ENCODE measurements around the gene CLASRP.

Gene CLASRP

DNA sequence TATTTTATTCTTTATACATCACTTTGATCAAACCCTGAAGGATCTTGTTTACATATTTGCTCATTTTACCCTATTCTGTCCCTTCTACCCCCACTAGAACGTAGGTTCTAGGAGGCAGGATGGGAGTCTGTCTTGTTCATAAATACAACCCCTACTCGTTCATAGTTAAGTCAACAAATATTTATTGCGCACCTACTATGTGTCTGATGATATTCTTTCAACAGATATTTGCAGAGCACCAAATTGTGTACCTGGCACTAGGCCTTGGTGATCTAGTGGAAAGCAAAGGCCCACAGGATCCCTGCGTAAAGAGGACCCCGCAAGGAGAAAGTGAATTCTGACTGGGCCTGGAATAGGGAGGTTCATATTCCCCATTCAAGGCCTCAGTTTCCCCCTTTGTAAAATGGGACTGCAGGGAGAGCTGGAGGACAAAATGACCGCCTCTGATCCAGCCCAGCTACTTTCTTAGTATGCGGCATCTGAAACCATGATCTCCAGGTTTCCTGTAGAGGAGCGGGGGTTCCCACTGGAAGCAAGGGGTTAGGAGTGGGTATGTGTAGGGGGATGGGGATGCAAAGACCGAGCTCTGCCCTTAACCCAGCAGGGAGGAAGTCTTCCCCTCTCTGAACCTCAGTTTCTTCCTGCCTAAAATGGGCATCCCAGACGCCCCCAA lies 39.7 kb downstream of the CLASRP start:
- H3K4me3 Mint-ChIP-seq = peak overlapping the region; percentile 95
- peak overlapping the region; percentile 88 for H3K27ac Mint-ChIP-seq
- peaks cover 22% of the 10 kb centered on the region for H3K36me3 Mint-ChIP-seq (ENCODE audit: low read depth)
- H3K4me1 Mint-ChIP-seq = peaks cover 52% of the 10 kb centered on the region
- ATAC-seq (no peak), DNase-seq (no peak)
- no peaks in the 10 kb centered on the region for H3K27me3 Mint-ChIP-seq
- H3K9me3 Mint-ChIP-seq = no peaks in the 10 kb centered on the region

DNA sequence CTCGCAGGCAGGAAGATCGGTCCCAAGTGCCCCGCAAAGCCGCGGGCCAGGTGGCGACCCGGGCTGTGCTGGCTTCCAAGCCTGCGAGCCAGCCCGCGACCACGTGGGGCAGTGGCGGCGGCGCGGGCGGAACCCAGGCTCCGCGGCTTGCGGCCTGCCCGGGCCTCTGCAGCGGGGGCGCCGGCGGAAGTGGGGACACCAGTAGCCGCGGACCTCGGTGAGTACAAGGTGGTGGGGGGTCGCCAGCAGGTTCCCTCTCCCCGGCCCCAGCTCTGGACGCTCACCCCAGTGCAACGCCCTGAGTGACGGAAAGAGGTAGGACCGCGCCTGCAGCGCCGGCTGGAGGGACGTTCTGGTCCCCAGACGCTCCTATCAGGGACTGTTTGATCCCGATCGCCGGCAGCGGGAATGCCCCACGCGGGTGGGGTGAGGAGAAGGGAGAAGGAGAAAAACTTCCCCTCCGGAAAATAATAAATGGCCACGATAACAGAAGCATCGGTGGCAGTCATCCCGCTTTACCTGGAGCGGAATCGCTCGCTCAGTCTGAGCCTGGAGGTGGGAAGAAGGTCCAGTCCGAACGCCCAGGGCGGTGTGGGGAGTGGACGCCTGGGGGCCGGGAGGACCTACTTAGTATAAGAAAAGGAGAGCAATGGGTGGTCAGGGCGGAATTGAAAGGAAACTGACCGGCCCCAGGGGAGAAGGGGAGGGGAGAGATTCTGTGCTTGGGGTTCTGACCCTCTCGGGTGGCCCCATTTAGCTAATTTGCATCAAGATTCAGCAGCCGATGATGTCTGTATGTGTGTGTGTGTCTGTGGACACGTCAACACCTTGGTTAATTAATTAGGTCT lies 40.4 kb downstream of the CLASRP start, which contains the start of gene GEMIN7:
Gene GEMIN7 (plus strand): TSS at position 198 of the 848 bp plus-strand sequence. CDS start 10,855 bp downstream, outside the sequence.
- Mint-ChIP-seq H3K9me3 (no peaks in the 10 kb centered on the region), H3K36me3 (ENCODE audit: low read depth) (peaks cover 22% of the 10 kb centered on the region), H3K4me3 (peak within 1 kb of the TSS; percentile 95), H3K4me1 (peaks cover 52% of the 10 kb centered on the region), H3K27ac (peak within 1 kb of the TSS; percentile 88), H3K27me3 (no peaks in the 10 kb centered on the region)
- ATAC-seq (peak; percentile 66), DNase-seq (peak; percentile 87)

DNA sequence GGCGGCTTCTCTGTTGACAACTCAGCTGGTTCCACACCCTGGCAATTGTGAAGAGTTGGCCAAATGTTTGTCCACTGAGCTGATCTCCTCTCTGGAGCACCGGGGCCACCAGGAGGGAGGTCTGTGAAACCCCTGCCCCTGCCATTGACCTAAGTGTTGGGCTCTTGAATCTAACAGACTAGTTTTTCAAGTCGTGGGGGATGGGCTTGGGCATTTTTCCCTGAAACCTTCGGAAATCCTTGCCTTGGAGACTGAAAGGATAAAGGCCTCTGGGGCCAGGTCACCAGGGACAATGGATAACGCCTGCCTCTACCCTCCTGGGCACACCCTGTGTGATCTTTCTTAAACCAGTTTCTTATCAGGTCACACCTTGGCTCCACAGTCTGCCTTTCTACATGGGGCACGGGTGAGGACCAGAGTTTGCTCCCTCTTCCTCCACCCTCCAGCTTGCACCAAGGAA lies 41.1 kb downstream of the CLASRP start:
- peaks cover 46% of the 10 kb centered on the region for H3K4me1 Mint-ChIP-seq
- H3K4me3 Mint-ChIP-seq = peak overlapping the region; percentile 95
- no peaks in the 10 kb centered on the region for H3K9me3 Mint-ChIP-seq

DNA sequence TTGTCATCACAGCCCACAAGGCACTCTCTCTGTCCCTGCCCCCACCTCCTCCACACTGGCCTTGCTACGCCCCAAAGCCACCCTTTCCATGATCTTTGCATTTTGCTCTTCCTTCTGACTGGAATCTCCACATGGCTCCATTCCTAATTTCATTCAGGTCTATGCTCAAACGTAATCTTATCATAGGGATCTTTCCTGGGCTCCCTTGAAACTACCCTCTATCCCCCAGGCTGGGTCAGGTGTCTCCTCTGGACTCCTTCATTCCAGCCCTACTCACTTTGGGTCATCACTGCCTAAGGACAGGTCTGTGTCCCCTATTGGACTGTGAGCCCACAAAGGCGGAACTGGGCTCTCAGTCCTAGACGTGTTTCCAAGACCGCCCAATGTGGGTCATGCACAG lies 43.3 kb downstream of the CLASRP start:
- peaks cover 47% of the 10 kb centered on the region for H3K4me1 Mint-ChIP-seq
- no peaks in the 10 kb centered on the region for H3K9me3 Mint-ChIP-seq
- no peaks in the 10 kb centered on the region for H3K27me3 Mint-ChIP-seq
- ATAC-seq (no peak), DNase-seq (no peak)
- H3K27ac Mint-ChIP-seq = no peak overlapping the region
- H3K36me3 Mint-ChIP-seq (ENCODE audit: low read depth) = peaks cover 33% of the 10 kb centered on the region
- peak overlapping the region; percentile 48 for H3K4me3 Mint-ChIP-seq

More for the DNA sequence above, 41.1 kb downstream of the CLASRP start:
- H3K27ac Mint-ChIP-seq = peak overlapping the region; percentile 88
- H3K36me3 Mint-ChIP-seq (ENCODE audit: low read depth) = peaks cover 22% of the 10 kb centered on the region
- DNase-seq (no peak), ATAC-seq (no peak)
- H3K27me3 Mint-ChIP-seq = no peaks in the 10 kb centered on the region

DNA sequence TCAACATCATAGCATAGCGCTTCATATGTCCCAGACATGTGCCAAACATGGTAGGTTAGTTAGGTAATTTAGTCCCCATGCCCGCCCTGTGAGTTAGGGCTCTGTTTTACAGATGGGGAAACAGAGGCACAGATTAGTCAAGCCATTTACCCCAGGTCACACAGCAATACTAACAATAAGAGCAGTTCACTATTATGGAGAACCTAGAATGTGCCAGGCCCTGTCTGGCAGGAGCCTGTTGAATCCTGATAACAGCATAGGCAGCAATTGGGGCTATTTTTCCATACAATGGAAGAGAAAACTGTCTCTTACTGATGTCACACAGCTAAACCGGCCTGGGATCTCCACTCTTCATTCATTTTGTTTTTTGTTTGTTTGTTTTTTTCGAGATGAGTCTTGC lies 47.6 kb downstream of the CLASRP start:
- DNase-seq = no peak
- peaks cover 38% of the 10 kb centered on the region for H3K36me3 Mint-ChIP-seq (ENCODE audit: low read depth)
- peak overlapping the region; percentile 59 for H3K27ac Mint-ChIP-seq

DNA sequence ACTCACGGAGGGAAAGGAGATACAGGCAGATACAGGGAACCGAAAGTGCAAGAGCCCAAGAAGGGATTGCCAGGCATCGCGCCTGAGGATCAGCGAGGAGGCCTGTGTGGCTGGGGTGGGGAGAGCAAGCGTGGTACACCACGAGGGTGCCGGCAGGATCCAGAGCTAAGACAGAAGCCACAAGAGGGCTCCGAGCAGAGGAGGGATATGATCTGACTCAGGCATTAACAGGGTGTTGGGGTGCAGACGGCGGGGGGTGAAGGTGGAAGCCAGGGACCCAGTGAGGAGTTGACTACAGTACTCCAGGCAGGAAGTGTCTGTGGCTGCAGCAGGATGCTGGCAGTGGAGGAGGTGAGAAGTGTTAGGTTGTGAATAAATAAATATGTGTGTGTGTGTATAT lies 48.7 kb downstream of the CLASRP start:
- H3K4me3 Mint-ChIP-seq = peak overlapping the region; percentile 44
- ATAC-seq (peak; percentile 62), DNase-seq (peak; percentile 48)

More for the DNA sequence above, 47.6 kb downstream of the CLASRP start:
- Mint-ChIP-seq H3K9me3 (no peaks in the 10 kb centered on the region), H3K27me3 (no peaks in the 10 kb centered on the region), H3K4me3 (no peak overlapping the region), H3K4me1 (peaks cover 34% of the 10 kb centered on the region)
- no peak for ATAC-seq

DNA sequence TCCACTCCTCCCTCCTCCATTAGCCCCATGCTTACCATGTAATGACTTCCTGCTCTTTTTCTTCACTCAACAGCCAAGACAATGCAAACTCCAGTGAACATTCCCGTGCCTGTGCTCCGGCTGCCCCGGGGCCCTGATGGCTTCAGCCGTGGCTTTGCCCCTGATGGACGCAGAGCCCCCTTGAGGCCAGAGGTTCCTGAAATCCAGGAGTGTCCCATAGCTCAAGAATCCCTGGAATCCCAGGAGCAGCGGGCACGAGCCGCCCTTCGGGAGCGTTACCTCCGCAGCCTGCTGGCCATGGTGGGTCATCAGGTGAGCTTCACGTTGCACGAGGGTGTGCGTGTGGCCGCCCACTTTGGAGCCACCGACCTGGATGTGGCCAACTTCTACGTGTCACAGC lies 51.2 kb downstream of the CLASRP start:
- DNase-seq = no peak
- Mint-ChIP-seq H3K4me3 (no peak overlapping the region), H3K27me3 (no peaks in the 10 kb centered on the region), H3K36me3 (ENCODE audit: low read depth) (peaks cover 40% of the 10 kb centered on the region), H3K27ac (no peak overlapping the region), H3K9me3 (no peaks in the 10 kb centered on the region), H3K4me1 (peaks cover 54% of the 10 kb centered on the region)
- ATAC-seq = no peak

More for the DNA sequence above, 48.7 kb downstream of the CLASRP start:
- Mint-ChIP-seq H3K27ac (peak overlapping the region; percentile 85), H3K36me3 (ENCODE audit: low read depth) (peaks cover 36% of the 10 kb centered on the region), H3K9me3 (no peaks in the 10 kb centered on the region), H3K27me3 (no peaks in the 10 kb centered on the region), H3K4me1 (peaks cover 34% of the 10 kb centered on the region)

DNA sequence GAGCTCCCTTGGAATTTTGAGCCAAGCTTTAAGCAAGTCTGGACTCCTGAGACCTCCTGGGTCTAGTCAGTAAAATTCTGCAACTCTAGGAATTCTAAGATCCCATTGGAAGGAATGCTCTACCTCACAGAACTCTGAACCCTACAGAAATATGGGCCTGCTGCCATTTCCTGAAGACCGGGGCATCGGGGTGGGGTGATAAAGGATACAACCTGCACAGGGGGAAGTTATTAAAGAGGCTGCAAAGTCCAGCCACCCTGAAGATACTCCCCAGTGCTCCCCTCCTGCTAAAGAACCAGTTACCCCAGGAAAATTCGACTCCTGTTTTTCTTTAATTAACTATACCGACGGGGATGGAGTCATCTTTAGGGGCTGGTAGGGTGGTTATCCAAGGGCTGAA lies 51.8 kb downstream of the CLASRP start:
- H3K36me3 Mint-ChIP-seq (ENCODE audit: low read depth) = peaks cover 40% of the 10 kb centered on the region
- H3K27ac Mint-ChIP-seq = no peak overlapping the region
- DNase-seq (no peak), ATAC-seq (no peak)
- H3K27me3 Mint-ChIP-seq = no peaks in the 10 kb centered on the region
- peaks cover 58% of the 10 kb centered on the region for H3K4me1 Mint-ChIP-seq
- no peak overlapping the region for H3K4me3 Mint-ChIP-seq
- H3K9me3 Mint-ChIP-seq = no peaks in the 10 kb centered on the region

DNA sequence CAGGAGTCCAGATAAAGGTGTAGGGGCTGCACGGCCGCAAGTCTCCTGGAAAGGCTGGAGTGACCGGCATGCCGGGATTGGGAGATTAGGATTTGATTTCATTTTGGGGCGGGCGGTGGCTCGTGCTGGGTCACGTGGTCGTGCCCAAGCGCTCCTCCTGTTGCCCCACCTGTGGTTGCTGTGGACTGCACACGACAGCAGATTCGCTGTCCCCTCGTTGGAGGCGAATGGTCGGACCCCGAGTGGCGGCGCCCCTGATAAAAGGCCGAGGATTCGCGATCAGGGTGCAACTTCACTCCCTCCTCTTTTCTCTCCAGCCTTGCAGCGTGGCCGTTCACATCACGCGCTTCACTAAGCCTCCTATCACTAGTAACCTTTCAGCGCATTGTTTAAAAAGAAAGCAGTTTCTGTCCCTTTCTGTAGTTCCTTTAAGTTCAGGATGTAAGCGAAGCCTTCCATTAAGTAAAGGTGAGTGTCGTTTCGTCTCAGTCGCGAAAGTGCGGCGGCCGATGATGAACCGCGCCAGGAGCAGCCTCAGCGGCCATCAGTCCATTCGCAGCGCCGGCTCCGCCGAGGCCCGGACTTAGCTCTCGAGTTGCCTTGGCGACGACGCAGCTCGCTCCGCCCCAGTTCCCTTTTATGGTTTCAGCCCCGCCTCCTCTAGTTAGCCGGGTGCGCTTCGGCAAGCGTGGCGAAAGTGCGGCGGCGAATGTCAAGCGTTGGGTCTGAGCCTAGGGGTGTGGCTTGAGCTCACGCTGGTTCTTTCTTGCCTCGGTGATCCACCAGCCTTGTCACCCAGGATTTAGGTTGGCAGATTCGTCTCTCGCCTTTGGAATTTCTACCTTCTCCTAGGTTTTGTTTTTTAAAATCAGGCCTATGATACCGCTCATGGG lies 52.4 kb downstream of the CLASRP start:
- Mint-ChIP-seq H3K9me3 (no peaks in the 10 kb centered on the region), H3K36me3 (ENCODE audit: low read depth) (peaks cover 37% of the 10 kb centered on the region), H3K27ac (peak overlapping the region; percentile 97), H3K4me3 (peak overlapping the region; percentile 89), H3K27me3 (no peaks in the 10 kb centered on the region), H3K4me1 (peaks cover 63% of the 10 kb centered on the region)
- DNase-seq (peak; percentile 94), ATAC-seq (peak; percentile 66)

DNA sequence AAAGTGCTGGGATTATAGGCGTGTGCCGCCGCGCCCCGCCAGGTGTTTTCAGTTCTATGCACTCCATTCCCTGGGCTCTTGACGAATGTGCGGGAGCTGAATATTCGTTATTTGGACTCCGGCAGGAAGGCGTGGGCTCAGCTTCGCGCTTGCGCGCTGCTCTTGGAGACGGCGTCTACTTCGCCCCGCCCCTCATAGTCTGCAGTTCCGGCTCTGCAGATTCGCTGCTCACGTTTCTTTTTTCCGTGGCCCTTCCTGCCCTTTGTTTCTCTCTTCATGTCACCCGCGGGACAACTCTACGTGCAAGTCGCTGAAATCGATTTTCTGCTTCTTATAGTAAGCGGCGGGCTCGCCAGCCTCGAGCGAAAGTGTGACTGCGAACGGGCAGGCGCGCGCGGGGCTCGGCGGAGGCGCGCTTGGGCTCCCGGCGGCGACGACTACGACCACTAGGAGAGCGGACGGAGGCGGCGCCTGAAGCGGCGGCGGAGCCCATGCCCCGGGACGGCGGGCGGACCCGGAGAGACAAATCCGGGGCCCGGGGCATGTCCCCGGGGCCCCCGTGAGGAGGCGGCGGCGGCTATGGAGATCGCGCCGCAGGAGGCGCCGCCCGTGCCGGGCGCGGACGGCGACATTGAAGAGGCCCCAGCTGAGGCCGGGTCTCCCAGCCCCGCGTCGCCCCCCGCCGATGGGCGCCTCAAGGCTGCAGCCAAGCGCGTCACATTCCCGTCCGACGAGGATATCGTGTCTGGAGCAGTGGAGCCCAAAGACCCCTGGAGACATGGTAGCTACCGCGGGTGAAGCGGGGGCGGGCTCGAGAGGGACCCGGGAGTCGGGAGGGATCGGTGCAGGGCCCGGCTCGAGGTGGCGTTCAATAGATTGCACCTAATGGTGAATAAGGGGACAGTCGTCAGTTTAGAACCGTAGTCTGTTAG lies 54.2 kb downstream of the CLASRP start, which contains the start of gene PPP1R37:
Gene PPP1R37 (plus strand): TSS at position 433 of the 932 bp plus-strand sequence. CDS start 147 bp downstream, at position 580.
- Mint-ChIP-seq H3K4me1 (peaks cover 63% of the 10 kb centered on the region), H3K4me3 (peak within 1 kb of the TSS; percentile 89), H3K9me3 (no peaks in the 10 kb centered on the region), H3K27me3 (no peaks in the 10 kb centered on the region), H3K36me3 (ENCODE audit: low read depth) (peaks cover 24% of the 10 kb centered on the region), H3K27ac (peak within 1 kb of the TSS; percentile 97)
- DNase-seq (peak; percentile 91), ATAC-seq (peak; percentile 80)

DNA sequence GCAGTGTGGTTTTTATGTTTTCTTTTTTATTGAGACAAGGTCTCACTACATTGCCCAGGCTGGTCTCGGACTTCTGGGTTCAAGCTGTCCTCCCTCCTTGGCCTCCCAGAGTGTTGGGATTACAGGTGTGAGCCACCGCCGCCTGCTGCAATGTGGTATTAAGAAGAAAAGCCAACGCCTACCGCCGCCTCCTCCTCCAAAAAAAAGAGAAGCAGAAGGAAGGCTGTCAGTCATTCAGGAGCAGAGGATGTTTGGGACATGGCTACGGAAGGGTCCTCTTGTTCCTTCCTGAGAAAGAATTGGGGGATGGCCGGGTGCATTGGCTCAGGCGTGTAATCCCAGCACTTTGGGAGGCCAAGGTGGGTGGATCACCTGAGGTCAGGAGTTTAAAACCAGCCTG lies 55.3 kb downstream of the CLASRP start:
- peaks cover 71% of the 10 kb centered on the region for H3K4me1 Mint-ChIP-seq
- H3K27me3 Mint-ChIP-seq = no peaks in the 10 kb centered on the region
- peak overlapping the region; percentile 89 for H3K4me3 Mint-ChIP-seq
- DNase-seq (no peak), ATAC-seq (no peak)
- peak overlapping the region; percentile 78 for H3K27ac Mint-ChIP-seq
- H3K36me3 Mint-ChIP-seq (ENCODE audit: low read depth) = peaks cover 24% of the 10 kb centered on the region
- H3K9me3 Mint-ChIP-seq = no peaks in the 10 kb centered on the region

DNA sequence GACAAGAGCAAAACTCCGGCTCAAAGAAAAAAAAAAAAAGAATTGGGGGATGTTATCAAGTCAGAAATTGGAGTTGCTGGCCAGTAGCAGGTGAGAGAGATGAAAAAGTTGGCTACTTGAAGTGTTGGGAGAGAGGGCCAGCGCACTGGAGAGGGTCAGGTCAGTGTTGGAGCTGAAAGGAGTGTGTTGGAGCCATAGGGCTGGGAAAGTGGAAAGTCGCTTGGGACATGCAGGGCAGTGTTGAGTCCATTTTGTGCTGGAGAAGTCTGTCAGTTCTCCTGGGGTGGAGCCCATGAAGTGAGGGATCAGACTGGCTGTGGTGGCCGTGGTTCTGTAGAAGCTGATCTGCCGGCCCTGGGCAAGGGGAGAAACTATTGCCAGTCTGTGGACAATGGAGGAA lies 55.9 kb downstream of the CLASRP start:
- no peaks in the 10 kb centered on the region for H3K27me3 Mint-ChIP-seq
- H3K27ac Mint-ChIP-seq = no peak overlapping the region
- H3K36me3 Mint-ChIP-seq (ENCODE audit: low read depth) = peaks cover 23% of the 10 kb centered on the region
- ATAC-seq (no peak), DNase-seq (no peak)
- no peaks in the 10 kb centered on the region for H3K9me3 Mint-ChIP-seq
- peak overlapping the region; percentile 89 for H3K4me3 Mint-ChIP-seq
- H3K4me1 Mint-ChIP-seq = peaks cover 73% of the 10 kb centered on the region

Measured in activated naive CD8-positive, alpha-beta T cell treated with anti-CD3 and anti-CD28 coated beads, Interleukin-2, amount 50 U/mL, for 24 hours (primary cell).